Upper lobe of left lung (tissue), 4 donors: ENCODE data around the gene PPP1R13B.

ENCODE experiments used
- CTCF ChIP-seq, 6 experiments: fragments of 450-650 bp in 4 of 6; fragments of 200-600 bp in 2 of 6; sonication (generic) in 2 of 6; IDR thresholded peaks; one replicate each; pipeline ENCODE4 v1.5.1; 2016 to 2019; ENCODE audit warnings: antibody characterized with exemption in 6 of 6
- EP300 ChIP-seq, 4 donors: sonication (generic); formaldehyde crosslinking; IDR thresholded peaks; one replicate each; pipeline ENCODE4 v1.5.1; 2017; ENCODE audit warnings: antibody characterized with exemption in 4 of 4, control low read depth in 2 of 4
- POLR2A ChIP-seq, 4 donors: fragments of 450-650 bp; IDR thresholded peaks; one replicate each; pipeline ENCODE4 v1.5.1; 2016 to 2017; ENCODE audit warnings: antibody characterized with exemption in 4 of 4, mild to moderate bottlenecking in 2 of 4
- POLR2AphosphoS5 ChIP-seq, 2 donors: sonication (generic); formaldehyde crosslinking; IDR thresholded peaks; one replicate each; pipeline ENCODE4 v1.5.1; 2017; ENCODE audit warnings: antibody characterized with exemption in 2 of 2

DNA sequence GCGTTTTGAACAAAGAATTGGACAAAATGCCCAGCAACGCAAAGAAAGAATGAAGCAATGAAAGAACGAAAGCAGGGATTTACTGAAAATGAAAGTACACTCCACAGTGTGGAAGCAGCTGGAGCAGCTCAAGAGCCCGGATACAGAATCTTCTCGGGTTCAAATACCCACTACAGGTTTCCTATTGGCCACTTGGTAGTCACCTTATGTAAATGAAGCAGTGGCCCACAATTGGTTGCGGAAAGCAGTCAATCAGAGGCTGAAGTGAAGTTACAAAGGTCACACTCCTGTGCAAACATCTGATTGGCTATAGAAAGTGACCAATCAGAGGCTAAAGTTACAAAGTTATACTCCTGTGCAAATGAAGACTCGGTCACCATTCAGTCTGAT is 15.0 kb upstream of the PPP1R13B start:
- TF ChIP-seq CTCF (IDR thresholded peaks at IDR 0.05) (no peak), POLR2A (IDR thresholded peaks at IDR 0.05) (no peak), POLR2AphosphoS5 (IDR thresholded peaks at IDR 0.05) (no peak), EP300 (IDR thresholded peaks at IDR 0.05) (no peak)
